IMR-90 (cell line): Measurements from ENCODE around the gene DDX24. TPM values are rescaled to one million over a fixed set of nuclear protein-coding genes. Genes with fewer than 3 reads are reported as not detected.

Experiments
- ATAC-seq: fragments of 200-7000 bp; cut with Tn5 transposase; 2 replicates; pipeline ENCODE4 v1.9.1; 2020; ENCODE audit warnings: low read depth, mild to moderate bottlenecking, moderate library complexity
- BruUV-seq: library from RNA; stranded (reverse); fragments of 400-500 nt; replicated peaks from 2 replicates; lab custom pipeline; 2021; lab: Mats Ljungman, UMichigan
- CTCF ChIA-PET: fragments of 300-600 bp; formaldehyde crosslinking; extraction: SDS; loops from one replicate; lab custom pipeline; 2021; ENCODE audit warnings: antibody characterized with exemption; lab: Yijun Ruan, JAX
- POLR2A ChIA-PET: fragments of 300-600 bp; sonication (Branson Sonifier 250); formaldehyde crosslinking; loops from one replicate; lab custom pipeline; 2022; ENCODE audit warnings: antibody characterized with exemption; ENCODE audit not compliant: unreplicated experiment; lab: Charles Lee
- DNase-seq: peaks from one replicate; pipeline ENCODE4 v3.0.0; 2013
- H2AFZ ChIP-seq: replicated peaks from 2 replicates; pipeline ENCODE3; 2013; ENCODE audit warnings: low read length, mild to moderate bottlenecking; ENCODE audit not compliant: poor library complexity
- H2AK5ac ChIP-seq: 2 replicates; pipeline ENCODE4 v1.6.1; 2013; ENCODE audit warnings: low read depth, low read length, inconsistent platforms
- H2AK9ac ChIP-seq: replicated peaks from 2 replicates; pipeline ENCODE3; 2013; ENCODE audit warnings: mild to moderate bottlenecking, low read depth, low read length, moderate library complexity; ENCODE audit not compliant: poor library complexity
- H2BK120ac ChIP-seq: 2 replicates; pipeline ENCODE4 v1.6.1; 2013; ENCODE audit warnings: low read depth, low read length, inconsistent platforms
- H2BK15ac ChIP-seq: 3 replicates; pipeline ENCODE4 v1.6.1; 2013; ENCODE audit warnings: low read depth, low read length, inconsistent platforms
- H2BK20ac ChIP-seq: 2 replicates; pipeline ENCODE4 v1.6.1; 2013; ENCODE audit warnings: low read depth, mild to moderate bottlenecking, inconsistent platforms, low read length, moderate library complexity
- H2BK5ac ChIP-seq: 2 replicates; pipeline ENCODE4 v1.6.1; 2013; ENCODE audit warnings: mild to moderate bottlenecking, low read depth, low read length, inconsistent platforms; ENCODE audit not compliant: poor library complexity, severe bottlenecking
- H3K14ac ChIP-seq: replicated peaks from 2 replicates; pipeline ENCODE4 v1.6.1; 2013; ENCODE audit warnings: low read depth, low read length, inconsistent platforms
- H3K18ac ChIP-seq: 2 replicates; pipeline ENCODE4 v1.6.1; 2013; ENCODE audit warnings: low read depth, low read length, control low read depth
- H3K23ac ChIP-seq: 2 replicates; pipeline ENCODE4 v1.6.1; 2013; ENCODE audit warnings: low read depth, low read length, inconsistent platforms
- H3K27ac ChIP-seq: 2 replicates; pipeline ENCODE4 v1.5.1; 2013; ENCODE audit warnings: mild to moderate bottlenecking, control low read depth, low read length; ENCODE audit not compliant: insufficient read depth
- H3K27me3 ChIP-seq: 2 replicates; pipeline ENCODE4 v1.6.1; 2013; ENCODE audit warnings: low read length; ENCODE audit not compliant: control insufficient read depth, insufficient read depth
- H3K36me3 ChIP-seq: 2 replicates; pipeline ENCODE4 v1.6.1; 2013; ENCODE audit warnings: low read length, mixed read lengths; ENCODE audit not compliant: control insufficient read depth, insufficient read depth
- H3K4ac ChIP-seq: 2 replicates; pipeline ENCODE4 v1.6.1; 2013; ENCODE audit warnings: low read depth, low read length, inconsistent platforms
- H3K4me1 ChIP-seq: 2 replicates; pipeline ENCODE4 v1.6.1; 2013; ENCODE audit warnings: low read length, mixed read lengths; ENCODE audit not compliant: control insufficient read depth, insufficient read depth
- H3K4me2 ChIP-seq: 2 replicates; pipeline ENCODE4 v1.6.1; 2013; ENCODE audit warnings: low read depth, mild to moderate bottlenecking, control low read depth, low read length, moderate library complexity
- H3K4me3 ChIP-seq: 2 replicates; pipeline ENCODE4 v1.5.1; 2013; ENCODE audit warnings: low read depth, mild to moderate bottlenecking, control low read depth, low read length, moderate library complexity; ENCODE audit not compliant: insufficient read depth
- H3K56ac ChIP-seq: 2 replicates; pipeline ENCODE4 v1.6.1; 2013; ENCODE audit warnings: low read length, inconsistent platforms; ENCODE audit not compliant: insufficient read depth; ENCODE audit errors: extremely low read depth
- H3K79me1 ChIP-seq, 2 experiments: 2 replicates each; pipeline ENCODE4 v1.6.1; 2013; ENCODE audit warnings: low read length in 2 of 2, inconsistent platforms in 1 of 2, low read depth in 1 of 2
- H3K9ac ChIP-seq: 2 replicates; pipeline ENCODE4 v1.6.1; 2013; ENCODE audit warnings: low read depth, low read length, control low read depth
- H3K9me1 ChIP-seq: 2 replicates; pipeline ENCODE4 v1.6.1; 2013; ENCODE audit warnings: low read length, inconsistent platforms; ENCODE audit not compliant: insufficient read depth
- H3K9me3 ChIP-seq: 2 replicates; pipeline ENCODE4 v1.6.1; 2013; ENCODE audit warnings: low read length; ENCODE audit not compliant: control insufficient read depth, insufficient read depth
- H4K20me1 ChIP-seq: 2 replicates; pipeline ENCODE4 v1.6.1; 2013; ENCODE audit warnings: low read length, inconsistent platforms; ENCODE audit not compliant: insufficient read depth
- H4K5ac ChIP-seq: 2 replicates; pipeline ENCODE4 v1.6.1; 2013; ENCODE audit warnings: mild to moderate bottlenecking, low read depth, low read length, control low read depth
- H4K8ac ChIP-seq, 2 experiments: 2 replicates each; pipeline ENCODE4 v1.6.1; 2013; ENCODE audit warnings: low read depth in 2 of 2, low read length in 2 of 2, control low read depth in 1 of 2, inconsistent platforms in 1 of 2
- H4K91ac ChIP-seq: 2 replicates; pipeline ENCODE4 v1.6.1; 2013; ENCODE audit warnings: low read depth, low read length, inconsistent platforms; ENCODE audit not compliant: insufficient read depth
- CEBPB ChIP-seq: IDR thresholded peaks from 2 replicates; pipeline ENCODE4 v1.6.1; 2012; ENCODE audit warnings: low read depth, low read length, improper control_type of control experiment
- MAFK ChIP-seq: IDR thresholded peaks from 2 replicates; pipeline ENCODE4 v1.6.1; 2012; ENCODE audit warnings: low read depth, low read length, improper control_type of control experiment
- WGBS, 2 experiments: methylation state at CpG; one replicate each; pipeline versions ENCODE4 v1.1.5 to v1.1.7; 2013; ENCODE audit warnings: missing lambda C conversion rate in 2 of 2; ENCODE audit not compliant: insufficient read length in 1 of 2; ENCODE audit errors: extremely low coverage in 2 of 2; 5-methylcytosine and 5-hydroxymethylcytosine counted together
- dilution Hi-C: fragments of 300-500 bp; cut with HindIII; formaldehyde crosslinking; loops from one replicate; pipeline ENCODE4 v1.14.3; 2018; ENCODE audit warnings: low sequenced_read_pairs; ENCODE audit not compliant: unreplicated experiment
- in situ Hi-C: fragments of 300-500 bp; cut with MboI; formaldehyde crosslinking; loops from 3 replicates; pipeline ENCODE4 v1.14.3; 2019; ENCODE audit warnings: low sequenced_read_pairs, inconsistent platforms, mixed read lengths
- intact Hi-C: fragments of 100-400 bp; cut with micrococcal nuclease; formaldehyde crosslinking; loops from 2 replicates; pipeline ENCODE4 v1.10.0; 2022
- polyA plus RNA-seq, 3 experiments: library from polyadenylated mRNA; depleted of rRNA; stranded (reverse); fragments of >200 nt; gene quantifications; 2 replicates each; pipeline ENCODE4 v1.2.3, GENCODE V29; 2012; ENCODE audit warnings: low replicate concordance in 1 of 3
- total RNA-seq: library from RNA; depleted of rRNA; stranded (reverse); fragments of >200 nt; gene quantifications from 2 replicates; pipeline ENCODE4 v1.2.3, GENCODE V29; 2012

The DDX24 gene
- total and polyA plus RNA-seq, 2 of the 4 experiments (the other 2 are of a cell fraction) = 134 to 155 TPM

GRCh38 chr14:94127330-94127729, 46.3 kb upstream of the DDX24 start:
- Histone ChIP-seq H3K79me1 (peaks cover 0 to 14% of the 10 kb centered on the region in 2 experiments; a peak in 1 of 4 replicates), H3K27ac (no peak overlapping the region), H3K56ac (no peak overlapping the region), H4K8ac (no peak overlapping the region), H2BK15ac (no peak overlapping the region), H3K14ac (no peak overlapping the region), H4K91ac (no peak overlapping the region), H3K4ac (no peak overlapping the region), H4K5ac (no peak overlapping the region), H3K9me1 (peaks cover 5% of the 10 kb centered on the region; the same call in 1 of the 2 replicates), H3K23ac (no peak overlapping the region), H3K36me3 (peaks cover 12% of the 10 kb centered on the region), H3K27me3 (no peaks in the 10 kb centered on the region), H2BK120ac (no peak overlapping the region), H3K9me3 (no peaks in the 10 kb centered on the region), H2BK20ac (no peak overlapping the region), H3K9ac (no peak overlapping the region), H3K18ac (no peak overlapping the region), H2AK9ac (no peak overlapping the region), H3K4me1 (peaks cover 5% of the 10 kb centered on the region), H2AFZ (no peak overlapping the region), H4K20me1 (no peaks in the 10 kb centered on the region), H2AK5ac (no peak overlapping the region), H3K4me3 (no peak overlapping the region), H3K4me2 (no peak overlapping the region), H2BK5ac (no peak overlapping the region)
- POLR2A ChIA-PET = no interaction called here
- CTCF ChIA-PET = no interaction called here
- WGBS, 2 experiments = no CpG with 5 or more reads among the region's 6 CpGs
- intact Hi-C loops (no loop called here), dilution Hi-C loops (no loop called here), in situ Hi-C loops (no loop called here)
- TF ChIP-seq CEBPB = no peak
- no peak for TF ChIP-seq MAFK
- BruUV-seq = no TSS peak
- no peak for DNase-seq
- no peak for ATAC-seq
